Activated T-helper 2 cell treated with anti-CD3 and anti-CD28 coated beads, Interferon-gamma antibody, Interleukin-2, Interleukin-4, amounts not matched to agents 10 μg/mL and 5 μg/mL and 100 μg/mL, durations not matched to agents 14 hours and 24 hours and 36 hours (primary cell): ENCODE data around the gene HELLS. TPM values are rescaled to one million over a fixed set of nuclear protein-coding genes. Genes with fewer than 3 reads are reported as not detected.
"Not testable (repeated sequence)": the region's sequence is repeated elsewhere in the genome, so short reads cannot be mapped to it uniquely, and the experiment has no call there.

Experiments used
- DNase-seq: peaks from one replicate; pipeline ENCODE4 v3.0.0; 2021; ENCODE audit warnings: low spot score
- H3K27ac Mint-ChIP-seq: one replicate; pipeline ENCODE4 v1.8.0; 2021; ENCODE audit warnings: mixed read lengths
- H3K27me3 Mint-ChIP-seq: one replicate; pipeline ENCODE4 v1.8.0; 2021; ENCODE audit warnings: low read depth, mixed read lengths
- H3K36me3 Mint-ChIP-seq: one replicate; pipeline ENCODE4 v1.8.0; 2021; ENCODE audit warnings: low read depth, mixed read lengths
- H3K4me1 Mint-ChIP-seq: one replicate; pipeline ENCODE4 v1.8.0; 2021; ENCODE audit warnings: low read depth, mixed read lengths
- H3K4me3 Mint-ChIP-seq: one replicate; pipeline ENCODE4 v1.8.0; 2021; ENCODE audit warnings: low read depth, mild to moderate bottlenecking, moderate library complexity, mixed read lengths
- H3K9me3 Mint-ChIP-seq: one replicate; pipeline ENCODE4 v1.8.0; 2021; ENCODE audit warnings: mixed read lengths
- intact Hi-C: fragments of 100-400 bp; cut with micrococcal nuclease; formaldehyde crosslinking; loops from one replicate; pipeline ENCODE4 v1.15.1; 2023
- total RNA-seq: library from RNA; stranded (reverse); gene quantifications from 2 replicates; pipeline ENCODE4 v1.2.3, GENCODE V29; 2022

Gene HELLS
- total RNA-seq, 1 donor from 2014 or later: 230 TPM

GRCh38 chr10:94622666-94623205 lies 77.1 kb downstream of the HELLS start:
- Mint-ChIP-seq H3K27me3 (no peaks in the 10 kb centered on the region), H3K9me3 (no peaks in the 10 kb centered on the region), H3K4me1 (peaks cover 12% of the 10 kb centered on the region), H3K36me3 (peaks cover 2% of the 10 kb centered on the region), H3K4me3 (no peak overlapping the region), H3K27ac (no peak overlapping the region)
- intact Hi-C loops: no loop called here
- no peak for DNase-seq

- Mint-ChIP-seq H3K4me3 (no peak overlapping the region), H3K27me3 (no peaks in the 10 kb centered on the region), H3K27ac (no peak overlapping the region), H3K36me3 (peaks cover 2% of the 10 kb centered on the region), H3K9me3 (no peaks in the 10 kb centered on the region), H3K4me1 (peaks cover 8% of the 10 kb centered on the region)
- no peak for DNase-seq
- intact Hi-C loops: no loop called here
Measured at GRCh38 chr10:94623572-94623971, 78.0 kb downstream of the HELLS start.

- Mint-ChIP-seq H3K4me1 (peaks cover 9% of the 10 kb centered on the region), H3K27me3 (no peaks in the 10 kb centered on the region)
- intact Hi-C loops: no loop called here
Measured at GRCh38 chr10:94626476-94626875, 80.9 kb downstream of the HELLS start.

GRCh38 chr10:94627511-94627910 lies 81.9 kb downstream of the HELLS start:
- H3K4me1 Mint-ChIP-seq: peaks cover 9% of the 10 kb centered on the region
- no peaks in the 10 kb centered on the region for H3K9me3 Mint-ChIP-seq
- no peak overlapping the region for H3K4me3 Mint-ChIP-seq
- no peaks in the 10 kb centered on the region for H3K36me3 Mint-ChIP-seq
- H3K27me3 Mint-ChIP-seq: no peaks in the 10 kb centered on the region
- intact Hi-C loops: no loop called here
- no peak overlapping the region for H3K27ac Mint-ChIP-seq
- DNase-seq: no peak

More at GRCh38 chr10:94626476-94626875, 80.9 kb downstream of the HELLS start:
- no peak overlapping the region for H3K27ac Mint-ChIP-seq
- no peaks in the 10 kb centered on the region for H3K9me3 Mint-ChIP-seq
- no peaks in the 10 kb centered on the region for H3K36me3 Mint-ChIP-seq
- H3K4me3 Mint-ChIP-seq: no peak overlapping the region
- no peak for DNase-seq

GRCh38 chr10:94630017-94630688 lies 84.6 kb downstream of the HELLS start:
- Mint-ChIP-seq H3K27me3 (no peaks in the 10 kb centered on the region), H3K36me3 (no peaks in the 10 kb centered on the region)

GRCh38 chr10:94631077-94631875 lies 85.7 kb downstream of the HELLS start:
- H3K4me3 Mint-ChIP-seq: no peak overlapping the region
- intact Hi-C loops: no loop called here
- no peaks in the 10 kb centered on the region for H3K9me3 Mint-ChIP-seq
- no peak overlapping the region for H3K27ac Mint-ChIP-seq
- no peaks in the 10 kb centered on the region for H3K36me3 Mint-ChIP-seq
- no peaks in the 10 kb centered on the region for H3K27me3 Mint-ChIP-seq
- DNase-seq: no peak
- H3K4me1 Mint-ChIP-seq: peaks cover 7% of the 10 kb centered on the region

More at GRCh38 chr10:94630017-94630688, 84.6 kb downstream of the HELLS start:
- intact Hi-C loops: no loop called here
- no peak overlapping the region for H3K27ac Mint-ChIP-seq
- peaks cover 8% of the 10 kb centered on the region for H3K4me1 Mint-ChIP-seq
- no peaks in the 10 kb centered on the region for H3K9me3 Mint-ChIP-seq
- no peak for DNase-seq
- no peak overlapping the region for H3K4me3 Mint-ChIP-seq

- Mint-ChIP-seq H3K36me3 (peaks cover 3% of the 10 kb centered on the region), H3K4me1 (peaks cover 2% of the 10 kb centered on the region), H3K27me3 (no peaks in the 10 kb centered on the region), H3K9me3 (peaks cover 9% of the 10 kb centered on the region), H3K27ac (no peak overlapping the region), H3K4me3 (no peak overlapping the region)
- DNase-seq: no peak
- intact Hi-C loops: no loop called here
Measured at GRCh38 chr10:94632954-94633353, 87.4 kb downstream of the HELLS start.

- Mint-ChIP-seq H3K36me3 (peaks cover 12% of the 10 kb centered on the region), H3K9me3 (peaks cover 25% of the 10 kb centered on the region)
- H3K27ac Mint-ChIP-seq, H3K27me3 Mint-ChIP-seq, H3K4me3 Mint-ChIP-seq, H3K4me1 Mint-ChIP-seq, intact Hi-C loops, DNase-seq: not testable (repeated sequence)
Measured at GRCh38 chr10:94638097-94638496, 92.5 kb downstream of the HELLS start.

- H3K4me1 Mint-ChIP-seq: no peaks in the 10 kb centered on the region
- intact Hi-C loops: no loop called here
Measured at GRCh38 chr10:94639902-94640301, 94.3 kb downstream of the HELLS start.

GRCh38 chr10:94640562-94640961 lies 95.0 kb downstream of the HELLS start:
- intact Hi-C loops: no loop called here
- Mint-ChIP-seq H3K4me3 (no peak overlapping the region), H3K9me3 (peaks cover 25% of the 10 kb centered on the region), H3K27ac (no peak overlapping the region), H3K36me3 (peaks cover 12% of the 10 kb centered on the region), H3K27me3 (no peaks in the 10 kb centered on the region), H3K4me1 (no peaks in the 10 kb centered on the region)
- DNase-seq: no peak

More at GRCh38 chr10:94639902-94640301, 94.3 kb downstream of the HELLS start:
- H3K4me3 Mint-ChIP-seq: no peak overlapping the region
- peaks cover 12% of the 10 kb centered on the region for H3K36me3 Mint-ChIP-seq
- no peak for DNase-seq
- no peak overlapping the region for H3K27ac Mint-ChIP-seq
- H3K9me3 Mint-ChIP-seq: peaks cover 25% of the 10 kb centered on the region
- H3K27me3 Mint-ChIP-seq: no peaks in the 10 kb centered on the region

- Mint-ChIP-seq H3K27me3 (no peaks in the 10 kb centered on the region), H3K27ac (no peak overlapping the region), H3K36me3 (peaks cover 12% of the 10 kb centered on the region), H3K9me3 (peaks cover 25% of the 10 kb centered on the region), H3K4me1 (no peaks in the 10 kb centered on the region), H3K4me3 (no peak overlapping the region)
- intact Hi-C loops: no loop called here
- no peak for DNase-seq
Measured at GRCh38 chr10:94641480-94641879, 95.9 kb downstream of the HELLS start.

- Mint-ChIP-seq H3K36me3 (peaks cover 2% of the 10 kb centered on the region), H3K4me1 (no peaks in the 10 kb centered on the region), H3K9me3 (peaks cover 2% of the 10 kb centered on the region), H3K27ac (no peak overlapping the region), H3K27me3 (no peaks in the 10 kb centered on the region), H3K4me3 (no peak overlapping the region)
- no peak for DNase-seq
- intact Hi-C loops: no loop called here
Measured at GRCh38 chr10:94644352-94644751, 98.8 kb downstream of the HELLS start.

GRCh38 chr10:94645285-94645684 lies 99.7 kb downstream of the HELLS start:
- DNase-seq: no peak
- intact Hi-C loops: no loop called here
- H3K27ac Mint-ChIP-seq: no peak overlapping the region
- H3K9me3 Mint-ChIP-seq: no peaks in the 10 kb centered on the region
- H3K36me3 Mint-ChIP-seq: no peaks in the 10 kb centered on the region
- H3K4me1 Mint-ChIP-seq: no peaks in the 10 kb centered on the region
- H3K27me3 Mint-ChIP-seq: no peaks in the 10 kb centered on the region
- no peak overlapping the region for H3K4me3 Mint-ChIP-seq
